ENCODE data around the gene MGAT3.

- TF ChIP-seq CTCF (IDR thresholded peaks at IDR 0.05) = no peak
- no peak for TF ChIP-seq POLR2AphosphoS5 (IDR thresholded peaks at IDR 0.05; ENCODE audit: low read depth, low read length)
- no peak for TF ChIP-seq TCF7L2 (IDR thresholded peaks at IDR 0.05; ENCODE audit: low read depth, low read length)
- no peak for TF ChIP-seq REST (IDR thresholded peaks at IDR 0.05; ENCODE audit: insufficient read depth in 1 of 2, low read depth in 2 of 2, low read length in 1 of 2)
- TF ChIP-seq SIN3A (IDR thresholded peaks at IDR 0.05; ENCODE audit: borderline replicate concordance, insufficient read depth, low read depth, low read length) = no peak
Measured at GRCh38 chr22:39414886-39415285, 41.9 kb upstream of the MGAT3 start.
